GM21447 (cell line): ENCODE measurements around the gene PDE4B.

Source experiments
- ATAC-seq: cut with Tn5 transposase; IDR thresholded peaks from one replicate; pipeline ENCODE4 v1.9.1; 2021; ENCODE audit not compliant: unreplicated experiment

The PDE4B gene

GRCh38 chr1:66372522-66373101 is 579.9 kb downstream of the PDE4B start:
- ATAC-seq = no peak

GRCh38 chr1:66373157-66373591 is 580.5 kb downstream of the PDE4B start:
- no peak for ATAC-seq

GRCh38 chr1:66374148-66374547 is 581.5 kb downstream of the PDE4B start:
- peak; percentile 30 for ATAC-seq

- peak; percentile 43 for ATAC-seq
These were observed 581.9 kb downstream of the PDE4B start for GRCh38 chr1:66374561-66375111.

- no peak for ATAC-seq
These were observed 582.4 kb downstream of the PDE4B start for GRCh38 chr1:66375125-66375524.

- ATAC-seq = peak; percentile 98
These were observed 587.9 kb downstream of the PDE4B start for GRCh38 chr1:66380452-66381212.

GRCh38 chr1:66381621-66382275 is 589.1 kb downstream of the PDE4B start:
- no peak for ATAC-seq

GRCh38 chr1:66383168-66383567 is 590.5 kb downstream of the PDE4B start:
- ATAC-seq = no peak

- ATAC-seq = no peak
These were observed 590.9 kb downstream of the PDE4B start for GRCh38 chr1:66383611-66384010.

GRCh38 chr1:66384258-66384921 is 591.7 kb downstream of the PDE4B start:
- no peak for ATAC-seq

GRCh38 chr1:66386712-66387111 is 594.0 kb downstream of the PDE4B start:
- no peak for ATAC-seq

GRCh38 chr1:66388913-66389312 is 596.2 kb downstream of the PDE4B start:
- ATAC-seq = no peak

GRCh38 chr1:66393586-66394287 is 601.0 kb downstream of the PDE4B start:
- no peak for ATAC-seq

- no peak for ATAC-seq
These were observed 601.9 kb downstream of the PDE4B start for GRCh38 chr1:66394603-66395002.

- no peak for ATAC-seq
These were observed 602.7 kb downstream of the PDE4B start for GRCh38 chr1:66395202-66396061.

- peak; percentile 46 for ATAC-seq
These were observed 603.7 kb downstream of the PDE4B start for GRCh38 chr1:66396212-66396890.

GRCh38 chr1:66397192-66397591 is 604.5 kb downstream of the PDE4B start:
- ATAC-seq = peak; percentile 37

GRCh38 chr1:66399888-66400529 is 607.3 kb downstream of the PDE4B start:
- peak; percentile 9 for ATAC-seq

- ATAC-seq = no peak
These were observed 608.0 kb downstream of the PDE4B start for GRCh38 chr1:66400660-66401059.
